Skin of body (tissue), 2 donors: ENCODE data around the gene ARID4B. TPM values are rescaled to one million over a fixed set of nuclear protein-coding genes. Genes with fewer than 3 reads are reported as not detected.
"Not testable (repeated sequence)": the region's sequence is repeated elsewhere in the genome, so short reads cannot be mapped to it uniquely, and the experiment has no call there.

Source experiments
- DNase-seq: peaks from one replicate; lab custom pipeline; 2025; lab: John Stamatoyannopoulos, UW
- total RNA-seq: library from RNA; depleted of rRNA; stranded (reverse); fragments of >200 nt; gene quantifications from one replicate; pipeline ENCODE4 v1.2.3, GENCODE V29; 2014

Gene ARID4B
- total RNA-seq, 1 donor from 2014 or later: 62.9 TPM

- DNase-seq: peak; percentile 86
Observed at GRCh38 chr1:235160957-235161684, 166.9 kb downstream of the ARID4B start, which contains the start of gene RBM34. RBM34 (minus strand) TSS chr1:235161250; CDS start chr1:235161226, 24 bp downstream.

DNA sequence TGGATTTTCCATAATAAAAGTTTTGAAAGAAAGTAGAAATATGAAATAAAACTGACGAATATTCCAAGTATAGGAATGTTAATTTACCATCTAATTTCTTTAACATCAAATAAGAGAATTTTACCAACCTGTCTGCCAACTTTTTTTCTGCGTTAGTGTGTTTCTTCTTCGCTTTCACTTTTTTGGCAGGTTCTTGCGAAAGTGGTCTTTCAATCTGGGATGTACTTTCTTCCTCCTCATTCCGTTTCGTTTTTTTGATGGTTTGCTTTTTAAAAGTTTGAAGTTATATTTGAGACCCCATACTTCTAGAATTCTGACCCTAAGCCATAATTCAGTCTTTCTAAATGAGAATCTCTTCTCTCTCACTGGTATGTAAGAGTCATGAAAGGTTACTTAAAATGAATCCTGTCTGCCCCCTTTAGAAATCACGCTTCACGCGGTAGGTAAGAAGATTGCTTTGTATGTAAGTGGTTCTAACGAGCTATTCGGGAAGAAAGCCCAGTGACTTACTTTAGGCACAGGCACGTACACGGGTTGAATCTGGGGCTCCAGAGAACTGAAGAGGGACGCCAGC lies 167.5 kb downstream of the ARID4B start:
- peak; percentile 72 for DNase-seq

GRCh38 chr1:235159930-235160329 lies 168.0 kb downstream of the ARID4B start:
- DNase-seq: not testable (repeated sequence)

GRCh38 chr1:235159284-235159683 lies 168.7 kb downstream of the ARID4B start:
- not testable (repeated sequence) for DNase-seq

DNA sequence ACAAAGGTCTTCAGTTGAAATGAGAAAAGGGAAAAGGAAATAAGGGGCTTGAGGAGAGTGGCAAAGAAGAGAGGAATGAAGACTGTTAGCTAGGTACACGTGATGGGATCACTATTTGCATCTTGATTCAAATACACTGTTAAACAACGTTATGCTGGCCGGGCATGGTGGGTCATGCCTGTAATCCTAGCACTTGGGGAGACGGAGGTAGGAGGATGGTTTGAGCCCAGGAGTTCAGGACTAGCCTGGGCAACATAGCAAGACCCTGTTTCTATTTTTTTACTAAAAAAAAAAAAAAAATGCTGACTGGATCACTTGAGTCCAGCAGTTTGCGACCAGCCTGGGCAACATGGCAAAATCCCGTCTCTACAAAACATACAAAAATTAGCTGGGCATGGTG lies 169.3 kb downstream of the ARID4B start:
- no peak for DNase-seq

- DNase-seq: no peak
Observed at GRCh38 chr1:235157150-235157549, 170.8 kb downstream of the ARID4B start.

DNA sequence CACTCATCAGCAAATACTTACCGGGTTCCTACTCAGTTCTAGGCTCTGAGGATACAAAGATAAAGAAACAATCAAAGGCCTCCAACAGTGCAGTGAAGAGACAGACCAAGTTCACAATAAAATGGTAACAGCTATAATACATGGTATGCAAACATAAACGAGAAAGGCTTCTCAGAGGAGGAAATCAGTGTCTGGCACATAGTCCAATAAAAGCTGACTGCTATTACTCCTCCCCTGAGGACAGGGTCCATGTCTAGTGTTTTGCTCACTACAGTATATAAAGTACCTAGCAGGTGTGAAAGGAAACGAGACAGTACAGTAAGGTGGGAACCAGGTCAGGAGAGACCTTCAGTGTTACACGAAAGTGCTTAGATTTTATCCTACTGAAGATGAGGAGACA lies 171.2 kb downstream of the ARID4B start:
- DNase-seq: no peak

- no peak for DNase-seq
Observed at GRCh38 chr1:235156265-235156664, 171.7 kb downstream of the ARID4B start.

GRCh38 chr1:235152235-235152634 lies 175.7 kb downstream of the ARID4B start:
- DNase-seq: no peak

DNA sequence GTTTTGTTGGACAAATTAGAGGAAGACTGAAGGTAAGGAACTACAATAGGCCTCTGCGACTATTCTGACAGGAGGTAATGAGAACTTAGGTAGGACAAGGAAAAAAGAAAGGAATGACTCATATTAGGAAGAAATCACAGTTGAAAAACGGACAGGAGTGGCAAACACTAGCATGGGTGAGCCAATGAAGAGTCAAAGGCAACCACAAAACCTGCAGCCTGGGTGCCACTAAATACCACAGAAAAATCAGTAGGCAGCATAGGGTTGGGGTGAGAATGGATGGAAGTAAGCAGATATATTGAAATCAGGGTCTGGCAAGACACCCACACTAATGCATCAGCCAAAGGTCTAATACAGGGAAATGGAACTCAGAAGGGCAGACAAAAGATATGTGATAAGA lies 176.9 kb downstream of the ARID4B start:
- no peak for DNase-seq

DNA sequence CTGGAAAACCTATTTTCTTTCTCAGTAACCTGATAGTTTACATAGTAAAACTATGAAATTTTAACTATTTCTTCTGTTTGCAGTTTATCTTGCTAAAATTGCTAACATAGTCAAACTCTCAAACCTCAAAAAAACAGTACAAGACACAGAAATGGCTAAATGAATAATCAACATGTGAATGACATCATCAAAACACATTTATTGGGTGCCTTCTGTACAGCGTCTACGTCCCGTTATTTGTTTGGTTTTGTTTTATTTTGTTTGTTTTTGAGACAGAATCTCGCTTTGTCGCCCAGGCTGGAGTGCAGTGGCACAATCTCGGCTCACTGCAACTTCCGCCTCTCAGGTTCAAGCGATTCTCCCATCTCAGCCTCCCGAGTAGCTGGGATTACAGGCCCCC lies 178.2 kb downstream of the ARID4B start:
- no peak for DNase-seq

DNA sequence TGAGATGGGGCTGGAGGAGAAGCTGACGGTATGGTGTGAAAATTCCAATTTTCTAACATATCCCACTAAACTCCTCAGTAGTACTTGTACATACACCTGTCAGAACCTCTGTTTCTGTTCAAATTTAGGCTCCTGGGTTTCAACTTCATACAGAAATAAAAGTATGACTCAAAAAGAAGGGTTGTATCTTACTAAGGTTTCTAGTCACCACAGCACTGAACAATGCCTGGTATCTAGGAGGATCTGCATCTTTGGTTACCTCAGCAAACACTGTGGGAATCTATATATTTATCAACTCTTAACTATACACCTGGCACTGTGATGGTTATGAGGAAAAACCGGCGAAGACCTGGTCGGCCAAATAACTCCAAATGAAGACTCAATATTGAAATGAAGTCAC lies 180.7 kb downstream of the ARID4B start:
- DNase-seq: no peak

DNA sequence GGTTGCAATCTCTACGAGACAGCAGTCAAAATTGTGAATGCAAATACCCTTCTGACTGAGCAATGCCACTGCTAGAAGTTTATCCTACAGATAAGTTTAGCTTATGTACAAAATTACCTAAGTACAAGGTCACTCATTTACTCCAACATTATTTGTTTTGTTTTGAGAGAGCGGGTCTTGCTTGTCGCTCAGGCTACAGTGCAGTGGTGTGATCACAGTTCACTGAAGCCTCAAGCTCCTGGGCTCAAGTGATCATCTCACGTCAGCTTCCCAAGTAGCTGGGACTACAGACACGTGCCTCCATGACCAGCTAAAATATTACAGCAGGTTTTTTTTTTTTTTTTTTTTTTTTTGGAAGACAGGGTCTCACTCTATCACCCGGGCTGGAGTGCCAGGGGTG lies 182.3 kb downstream of the ARID4B start:
- DNase-seq: no peak

- no peak for DNase-seq
Observed at GRCh38 chr1:235142991-235143390, 185.0 kb downstream of the ARID4B start.

GRCh38 chr1:235139315-235139714 lies 188.7 kb downstream of the ARID4B start:
- DNase-seq: no peak

GRCh38 chr1:235138821-235139220 lies 189.2 kb downstream of the ARID4B start:
- DNase-seq: no peak

GRCh38 chr1:235136111-235136510 lies 191.9 kb downstream of the ARID4B start:
- no peak for DNase-seq

GRCh38 chr1:235134171-235134570 lies 193.8 kb downstream of the ARID4B start:
- no peak for DNase-seq

- no peak for DNase-seq
Observed at GRCh38 chr1:235133086-235133485, 194.9 kb downstream of the ARID4B start.

GRCh38 chr1:235131961-235132360 lies 196.0 kb downstream of the ARID4B start:
- no peak for DNase-seq

GRCh38 chr1:235130766-235131270 lies 197.2 kb downstream of the ARID4B start:
- DNase-seq: no peak

DNA sequence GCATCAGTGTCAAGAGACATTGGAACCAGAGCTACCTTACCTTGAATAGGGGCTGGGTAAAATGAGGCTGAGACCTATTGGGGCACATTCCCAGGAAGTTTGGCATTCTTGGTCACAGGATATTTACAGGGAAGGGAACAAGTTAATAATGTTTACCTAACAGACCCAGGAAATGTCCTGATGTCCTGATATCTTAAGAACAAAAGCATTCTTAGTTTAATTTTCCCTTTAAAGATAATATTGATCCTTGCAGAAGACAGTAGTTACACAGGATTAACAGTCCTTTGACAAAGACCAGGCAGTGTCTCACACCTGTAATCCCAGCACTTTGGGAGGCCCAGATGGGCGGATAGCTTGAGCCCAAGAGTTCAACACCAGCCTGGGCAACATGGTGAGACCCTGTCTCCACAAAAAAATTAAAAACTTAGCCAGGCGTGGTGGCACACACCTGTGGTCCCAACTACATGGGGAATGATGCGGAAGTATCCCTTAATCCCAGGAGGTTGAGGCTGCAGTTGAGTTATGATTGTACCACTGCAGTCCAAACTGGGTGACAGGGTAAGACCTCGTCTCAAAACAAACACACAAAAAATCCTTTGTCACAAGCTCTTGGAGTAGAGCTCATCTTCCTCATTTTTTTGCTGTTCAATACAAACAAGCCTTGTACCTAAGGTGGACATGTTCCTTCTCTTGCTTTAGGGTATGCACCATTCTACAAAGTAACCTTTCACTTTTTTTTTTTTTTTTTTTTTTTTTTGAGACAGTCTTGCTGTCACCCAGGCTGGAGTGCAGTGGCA lies 198.0 kb downstream of the ARID4B start:
- DNase-seq: no peak
